HG03139 (cell line): ENCODE data around the gene PAQR8.

ENCODE experiments used
- ATAC-seq: cut with Tn5 transposase; IDR thresholded peaks from one replicate; pipeline ENCODE4 v1.9.1; 2021; ENCODE audit not compliant: unreplicated experiment

PAQR8 gene

GRCh38 chr6:52346503-52346902 is 15.4 kb upstream of the PAQR8 start:
- no peak for ATAC-seq

GRCh38 chr6:52347818-52348217 is 14.1 kb upstream of the PAQR8 start:
- no peak for ATAC-seq

- no peak for ATAC-seq
Measured at GRCh38 chr6:52351879-52352238, 10.1 kb upstream of the PAQR8 start.

GRCh38 chr6:52352239-52353018 is 9.5 kb upstream of the PAQR8 start:
- peak; percentile 85 for ATAC-seq

- no peak for ATAC-seq
Measured at GRCh38 chr6:52356017-52356416, 5.9 kb upstream of the PAQR8 start.

- no peak for ATAC-seq
Measured at GRCh38 chr6:52359403-52359802, 2.5 kb upstream of the PAQR8 start.

- ATAC-seq, result no peak
Measured at GRCh38 chr6:52360028-52360427, 1.9 kb upstream of the PAQR8 start.

GRCh38 chr6:52360601-52361413 is 1.1 kb upstream of the PAQR8 start:
- ATAC-seq, result no peak

- no peak for ATAC-seq
Measured at GRCh38 chr6:52361414-52361944, 472 bp upstream of the PAQR8 start.

GRCh38 chr6:52362443-52363227 is 684 bp downstream of the PAQR8 start:
- peak; percentile 40 for ATAC-seq

- no peak for ATAC-seq
Measured at GRCh38 chr6:52363228-52363867, 1.4 kb downstream of the PAQR8 start.

- ATAC-seq, result no peak
Measured at GRCh38 chr6:52364480-52365166, 2.7 kb downstream of the PAQR8 start.

GRCh38 chr6:52365317-52365716 is 3.4 kb downstream of the PAQR8 start:
- ATAC-seq, result no peak

GRCh38 chr6:52365866-52366540 is 4.1 kb downstream of the PAQR8 start:
- no peak for ATAC-seq

- ATAC-seq, result no peak
Measured at GRCh38 chr6:52368002-52368401, 6.1 kb downstream of the PAQR8 start.

- no peak for ATAC-seq
Measured at GRCh38 chr6:52369234-52369633, 7.3 kb downstream of the PAQR8 start.

- ATAC-seq, result no peak
Measured at GRCh38 chr6:52371656-52372191, 9.8 kb downstream of the PAQR8 start.

- no peak for ATAC-seq
Measured at GRCh38 chr6:52373151-52373690, 11.3 kb downstream of the PAQR8 start.

- ATAC-seq, result no peak
Measured at GRCh38 chr6:52374247-52374646, 12.3 kb downstream of the PAQR8 start.
